ENCODE measurements around the gene DLK2.

DLK2 gene

DNA sequence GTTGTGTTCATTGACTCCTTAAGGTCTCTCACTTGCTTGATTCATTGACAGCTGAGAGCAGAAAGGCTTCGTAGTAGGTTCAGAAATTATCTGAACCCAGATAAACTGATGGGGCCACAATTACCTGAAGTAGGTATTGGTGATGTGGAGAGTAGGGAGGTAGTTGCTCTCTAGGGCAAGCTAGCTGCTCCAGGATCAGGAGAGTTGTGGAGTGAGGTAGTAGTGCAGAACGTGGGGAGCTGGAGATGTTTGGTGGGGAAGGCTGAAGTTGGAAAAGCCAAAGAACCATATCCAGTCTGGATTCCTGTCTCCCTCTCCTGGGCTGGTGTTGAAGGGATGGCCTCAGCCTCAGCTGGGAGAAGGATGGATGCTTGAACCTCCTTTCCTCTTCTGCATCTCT is 37.9 kb upstream of the DLK2 start:
- no peak for TF ChIP-seq EZH2 (optimal IDR thresholded peaks at IDR 0.05; ENCODE audit: low read depth, low read length)
- TF ChIP-seq EZH2phosphoT487 (IDR thresholded peaks at IDR 0.05; ENCODE audit: low read length): no peak
- TF ChIP-seq, protein P1, sequence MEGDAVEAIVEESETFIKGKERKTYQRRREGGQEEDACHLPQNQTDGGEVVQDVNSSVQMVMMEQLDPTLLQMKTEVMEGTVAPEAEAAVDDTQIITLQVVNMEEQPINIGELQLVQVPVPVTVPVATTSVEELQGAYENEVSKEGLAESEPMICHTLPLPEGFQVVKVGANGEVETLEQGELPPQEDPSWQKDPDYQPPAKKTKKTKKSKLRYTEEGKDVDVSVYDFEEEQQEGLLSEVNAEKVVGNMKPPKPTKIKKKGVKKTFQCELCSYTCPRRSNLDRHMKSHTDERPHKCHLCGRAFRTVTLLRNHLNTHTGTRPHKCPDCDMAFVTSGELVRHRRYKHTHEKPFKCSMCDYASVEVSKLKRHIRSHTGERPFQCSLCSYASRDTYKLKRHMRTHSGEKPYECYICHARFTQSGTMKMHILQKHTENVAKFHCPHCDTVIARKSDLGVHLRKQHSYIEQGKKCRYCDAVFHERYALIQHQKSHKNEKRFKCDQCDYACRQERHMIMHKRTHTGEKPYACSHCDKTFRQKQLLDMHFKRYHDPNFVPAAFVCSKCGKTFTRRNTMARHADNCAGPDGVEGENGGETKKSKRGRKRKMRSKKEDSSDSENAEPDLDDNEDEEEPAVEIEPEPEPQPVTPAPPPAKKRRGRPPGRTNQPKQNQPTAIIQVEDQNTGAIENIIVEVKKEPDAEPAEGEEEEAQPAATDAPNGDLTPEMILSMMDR (IDR thresholded peaks at IDR 0.05; ENCODE audit: low read length): no peak
- no peak overlapping the region for H2AFZ ChIP-seq (ENCODE audit: low read length)
- no peaks in the 10 kb centered on the region for H3K9me2 ChIP-seq (replicated peaks; ENCODE audit: insufficient read depth, low read length)
- DNase-seq: no peak
- no peak overlapping the region for H3K4me2 ChIP-seq (ENCODE audit: low read depth, low read length)
- H4K20me1 ChIP-seq (ENCODE audit: insufficient read depth, low read length): no peaks in the 10 kb centered on the region
- H3F3A ChIP-seq (ENCODE audit: insufficient read depth, low read length): no peaks in the 10 kb centered on the region
- no peaks in the 10 kb centered on the region for H3K27me3 ChIP-seq (replicated peaks; ENCODE audit: insufficient read depth, low read length)
- H3K27ac ChIP-seq (ENCODE audit: low read length): no peak overlapping the region
- H3K9ac ChIP-seq (ENCODE audit: low read length): no peak overlapping the region
- peaks cover 18% of the 10 kb centered on the region for H3K79me2 ChIP-seq (ENCODE audit: low read length)
- no peaks in the 10 kb centered on the region for H3K9me3 ChIP-seq (replicated peaks; ENCODE audit: insufficient read depth, low read length)
- H3K4me3 ChIP-seq (ENCODE audit: low read length): no peak overlapping the region
- H3K36me3 ChIP-seq (replicated peaks; ENCODE audit: insufficient read depth, low read length): no peaks in the 10 kb centered on the region
- no peaks in the 10 kb centered on the region for H3K4me1 ChIP-seq (ENCODE audit: low read length)

DNA sequence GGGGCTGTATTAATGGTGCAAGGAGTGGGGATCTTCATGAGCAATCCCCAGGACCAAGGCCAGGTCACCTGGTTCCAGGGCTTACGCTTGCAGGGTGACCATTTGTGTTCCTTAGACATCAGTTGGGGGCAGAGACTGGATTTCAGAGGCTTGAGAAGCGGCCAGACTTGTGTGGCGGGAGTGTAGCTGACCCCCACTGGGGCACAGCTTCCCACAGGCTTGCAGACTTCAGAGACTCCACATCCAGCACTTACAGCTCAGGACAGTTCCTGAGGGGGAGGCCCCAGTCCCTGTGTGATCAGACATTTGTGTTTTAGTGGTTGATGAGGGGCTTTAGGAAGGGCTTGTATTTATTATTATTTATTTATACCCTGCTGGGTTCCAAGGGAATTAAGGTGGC is 37.3 kb upstream of the DLK2 start:
- Histone ChIP-seq H3K27ac (ENCODE audit: low read length) (no peak overlapping the region), H3K4me1 (ENCODE audit: low read length) (no peaks in the 10 kb centered on the region), H4K20me1 (ENCODE audit: insufficient read depth, low read length) (no peaks in the 10 kb centered on the region), H3F3A (ENCODE audit: insufficient read depth, low read length) (no peaks in the 10 kb centered on the region), H3K9me3 (replicated peaks; ENCODE audit: insufficient read depth, low read length) (no peaks in the 10 kb centered on the region), H3K27me3 (replicated peaks; ENCODE audit: insufficient read depth, low read length) (no peaks in the 10 kb centered on the region), H3K79me2 (ENCODE audit: low read length) (peaks cover 21% of the 10 kb centered on the region), H3K4me2 (ENCODE audit: low read depth, low read length) (no peak overlapping the region), H3K4me3 (ENCODE audit: low read length) (no peak overlapping the region), H3K9me2 (replicated peaks; ENCODE audit: insufficient read depth, low read length) (no peaks in the 10 kb centered on the region), H3K9ac (ENCODE audit: low read length) (no peak overlapping the region), H3K36me3 (replicated peaks; ENCODE audit: insufficient read depth, low read length) (no peaks in the 10 kb centered on the region), H2AFZ (ENCODE audit: low read length) (no peak overlapping the region)
- TF ChIP-seq EZH2phosphoT487 (IDR thresholded peaks at IDR 0.05; ENCODE audit: low read length) (no peak), EZH2 (optimal IDR thresholded peaks at IDR 0.05; ENCODE audit: low read depth, low read length) (no peak)
- TF ChIP-seq, protein P1 (IDR thresholded peaks at IDR 0.05; ENCODE audit: low read length): no peak
- no peak for DNase-seq

DNA sequence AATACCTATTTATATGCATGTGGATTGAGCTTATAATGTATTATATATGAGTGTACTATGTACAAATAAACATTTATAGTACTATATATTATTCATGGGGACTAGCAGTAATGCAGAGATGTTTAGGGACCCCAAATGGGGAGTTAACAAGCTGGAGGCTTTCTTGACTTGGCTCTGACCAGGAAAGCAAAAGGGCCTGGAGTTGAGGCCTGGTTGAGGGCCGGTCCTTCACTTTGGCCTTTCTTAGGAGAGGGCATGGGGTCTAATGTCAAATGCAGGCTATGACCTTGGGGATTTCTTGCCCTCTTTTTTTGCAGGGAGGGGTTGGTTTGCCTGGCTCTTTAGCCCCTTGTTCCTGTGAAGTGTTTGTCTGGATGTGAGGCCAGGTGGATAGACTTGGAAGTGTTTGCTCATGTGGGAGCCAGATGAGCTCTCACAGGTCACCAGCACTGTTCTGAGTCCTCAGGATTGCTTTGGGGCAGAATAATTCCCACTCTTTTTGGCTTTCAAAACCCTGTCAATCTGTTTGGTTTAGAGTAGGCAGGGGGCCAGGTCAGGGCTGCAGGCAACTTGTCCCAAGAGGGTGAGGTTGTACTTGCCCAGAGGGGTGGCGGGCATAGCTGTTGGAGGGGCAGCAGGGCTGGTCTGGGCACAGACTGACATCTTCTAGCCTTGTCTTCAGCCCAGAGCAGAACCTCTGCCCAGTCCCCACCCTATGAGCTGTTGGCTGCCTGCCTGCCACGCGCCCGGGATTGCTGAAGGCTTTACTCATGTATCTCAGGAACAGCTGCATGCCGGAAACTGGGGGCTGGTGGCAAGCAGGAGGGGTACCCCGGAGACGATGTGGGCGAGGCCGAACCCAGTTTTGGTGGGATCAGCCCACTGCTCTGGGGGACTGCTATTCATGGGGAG is 36.7 kb upstream of the DLK2 start:
- Histone ChIP-seq H3K27ac (ENCODE audit: low read length) (no peak overlapping the region), H2AFZ (ENCODE audit: low read length) (no peak overlapping the region), H3K4me2 (ENCODE audit: low read depth, low read length) (no peak overlapping the region), H3K4me1 (ENCODE audit: low read length) (no peaks in the 10 kb centered on the region), H3K79me2 (ENCODE audit: low read length) (peaks cover 24% of the 10 kb centered on the region), H3K4me3 (ENCODE audit: low read length) (no peak overlapping the region), H4K20me1 (ENCODE audit: insufficient read depth, low read length) (no peaks in the 10 kb centered on the region), H3F3A (ENCODE audit: insufficient read depth, low read length) (no peaks in the 10 kb centered on the region), H3K9ac (ENCODE audit: low read length) (no peak overlapping the region), H3K9me3 (replicated peaks; ENCODE audit: insufficient read depth, low read length) (no peaks in the 10 kb centered on the region), H3K9me2 (replicated peaks; ENCODE audit: insufficient read depth, low read length) (no peaks in the 10 kb centered on the region), H3K27me3 (replicated peaks; ENCODE audit: insufficient read depth, low read length) (no peaks in the 10 kb centered on the region), H3K36me3 (replicated peaks; ENCODE audit: insufficient read depth, low read length) (no peaks in the 10 kb centered on the region)
- TF ChIP-seq, protein P1 (IDR thresholded peaks at IDR 0.05; ENCODE audit: low read length): no peak
- TF ChIP-seq EZH2 (optimal IDR thresholded peaks at IDR 0.05; ENCODE audit: low read depth, low read length): no peak
- no peak for TF ChIP-seq EZH2phosphoT487 (IDR thresholded peaks at IDR 0.05; ENCODE audit: low read length)
- no peak for DNase-seq
